Spleen (tissue), 7 donors: ENCODE measurements around the gene TEK.

Experiments used
- POLR2A ChIP-seq, 3 donors: fragments of 450-650 bp; IDR thresholded peaks; one replicate each; pipeline ENCODE4 v1.5.1; 2017; ENCODE audit warnings: antibody characterized with exemption in 3 of 3, mild to moderate bottlenecking in 1 of 3
- POLR2AphosphoS5 ChIP-seq, 3 donors: sonication (generic); formaldehyde crosslinking; IDR thresholded peaks; one replicate each; pipeline ENCODE4 v1.5.1; 2017; ENCODE audit warnings: antibody characterized with exemption in 3 of 3
- TF ChIP-seq, protein P1 (sequence below), 11 experiments: fragments of 200-600 bp in 7 of 11; fragments of 450-650 bp in 4 of 11; sonication (generic) in 4 of 11; IDR thresholded peaks in 8 of 11; conservative IDR thresholded peaks in 3 of 11; 1 replicate in 7 of 11; 2 replicates in 4 of 11; pipeline versions ENCODE4 v1.4.0 to v1.8.0; 2016 to 2021; ENCODE audit warnings: antibody characterized with exemption in 11 of 11, inconsistent platforms in 4 of 11, mild to moderate bottlenecking in 1 of 11
- donor health status: DM: no; HTN: no; CAD: no; lungs with moderate emphysema.
- donor health status: DM: no; HTN: no; CAD: no.
- donor health status: DM: no; HTN: no; CAD: no.

DNA sequence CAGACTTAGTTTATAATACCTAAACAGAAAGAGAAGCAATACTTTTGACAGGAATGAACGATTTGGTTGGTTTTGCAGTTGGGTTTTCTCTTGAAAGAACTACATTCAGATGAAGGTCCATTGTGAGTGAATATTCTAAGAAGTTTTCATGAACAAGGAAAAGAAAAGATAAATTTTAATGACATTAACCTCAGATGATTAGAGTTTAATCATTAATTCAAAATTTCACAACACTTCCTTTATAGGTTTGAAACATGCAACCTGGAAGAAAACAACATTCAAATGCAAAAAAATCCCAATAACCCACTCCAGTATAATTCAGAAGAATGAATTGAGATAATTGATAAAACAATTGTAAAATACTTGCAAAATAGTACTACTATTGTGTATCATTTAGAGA lies 164.2 kb downstream of the TEK start:
- TF ChIP-seq POLR2A (IDR thresholded peaks at IDR 0.05) (no peak), POLR2AphosphoS5 (IDR thresholded peaks at IDR 0.05) (no peak)
- TF ChIP-seq, protein P1, sequence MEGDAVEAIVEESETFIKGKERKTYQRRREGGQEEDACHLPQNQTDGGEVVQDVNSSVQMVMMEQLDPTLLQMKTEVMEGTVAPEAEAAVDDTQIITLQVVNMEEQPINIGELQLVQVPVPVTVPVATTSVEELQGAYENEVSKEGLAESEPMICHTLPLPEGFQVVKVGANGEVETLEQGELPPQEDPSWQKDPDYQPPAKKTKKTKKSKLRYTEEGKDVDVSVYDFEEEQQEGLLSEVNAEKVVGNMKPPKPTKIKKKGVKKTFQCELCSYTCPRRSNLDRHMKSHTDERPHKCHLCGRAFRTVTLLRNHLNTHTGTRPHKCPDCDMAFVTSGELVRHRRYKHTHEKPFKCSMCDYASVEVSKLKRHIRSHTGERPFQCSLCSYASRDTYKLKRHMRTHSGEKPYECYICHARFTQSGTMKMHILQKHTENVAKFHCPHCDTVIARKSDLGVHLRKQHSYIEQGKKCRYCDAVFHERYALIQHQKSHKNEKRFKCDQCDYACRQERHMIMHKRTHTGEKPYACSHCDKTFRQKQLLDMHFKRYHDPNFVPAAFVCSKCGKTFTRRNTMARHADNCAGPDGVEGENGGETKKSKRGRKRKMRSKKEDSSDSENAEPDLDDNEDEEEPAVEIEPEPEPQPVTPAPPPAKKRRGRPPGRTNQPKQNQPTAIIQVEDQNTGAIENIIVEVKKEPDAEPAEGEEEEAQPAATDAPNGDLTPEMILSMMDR (IDR thresholded peaks at IDR 0.05 in 8 of 11, conservative IDR thresholded peaks at IDR 0.05 in 3 of 11) = no peak
